Colonic mucosa (tissue), 4 donors: ENCODE measurements around the gene HOXD9. TPM values are rescaled to one million over a fixed set of nuclear protein-coding genes. Genes with fewer than 3 reads are reported as not detected.

Source experiments
- DNase-seq: peaks from one replicate; pipeline ENCODE4 v3.0.0-alpha.2; 2020
- H3K27ac ChIP-seq: fragments of 200-600 bp; one replicate; pipeline ENCODE4 v1.8.0; 2021
- H3K27me3 ChIP-seq: fragments of 200-600 bp; one replicate; pipeline ENCODE4 v1.8.0; 2021
- H3K36me3 ChIP-seq: fragments of 200-600 bp; one replicate; pipeline ENCODE4 v1.8.0; 2021
- H3K4me1 ChIP-seq: fragments of 200-600 bp; one replicate; pipeline ENCODE4 v1.8.0; 2021; ENCODE audit warnings: mild to moderate bottlenecking
- H3K4me3 ChIP-seq: fragments of 200-600 bp; one replicate; pipeline ENCODE4 v1.8.0; 2021
- H3K9ac ChIP-seq, 2 donors: one replicate each; pipeline ENCODE4 v1.7.0; 2013; ENCODE audit warnings: control low read depth in 2 of 2, low read depth in 2 of 2, low read length in 2 of 2
- H3K9me3 ChIP-seq: fragments of 200-600 bp; one replicate; pipeline ENCODE4 v1.8.0; 2021
- intact Hi-C: fragments of 100-400 bp; cut with DNase I; formaldehyde crosslinking; loops from one replicate; pipeline ENCODE4 v1.14.1; 2022
- total RNA-seq, 2 donors: library from RNA; stranded (reverse); fragmentation: NEBNext Ultra II Directional in 1 of 2; extraction: Animal tissue kit (Norgen Biotek cat#: 25700) in 1 of 2; gene quantifications; one replicate each; pipeline ENCODE4 v1.2.1, GENCODE V29; 2021
- TF ChIP-seq, protein P1 (sequence below): fragments of 200-600 bp; IDR thresholded peaks from one replicate; pipeline ENCODE4 v1.8.0; 2022; ENCODE audit warnings: antibody characterized with exemption, mild to moderate bottlenecking
- donor health status: healthy.
- donor health status: DM: no; HTN: no; CAD: no.
- donor health status: DM: no; HTN: no; CAD: no.

Gene HOXD9
- total RNA-seq, 2 donors from 2014 or later = 0.86 to 1.7 TPM

GRCh38 chr2:176170602-176171305 lies 48.2 kb downstream of the HOXD9 start:
- Histone ChIP-seq H3K9me3 (no peaks in the 10 kb centered on the region), H3K4me1 (no peaks in the 10 kb centered on the region), H3K4me3 (no peak overlapping the region), H3K36me3 (no peaks in the 10 kb centered on the region), H3K27me3 (peaks cover 21% of the 10 kb centered on the region), H3K27ac (no peak overlapping the region), H3K9ac (no peak overlapping the region)
- intact Hi-C loops = no loop called here
- TF ChIP-seq, protein P1, sequence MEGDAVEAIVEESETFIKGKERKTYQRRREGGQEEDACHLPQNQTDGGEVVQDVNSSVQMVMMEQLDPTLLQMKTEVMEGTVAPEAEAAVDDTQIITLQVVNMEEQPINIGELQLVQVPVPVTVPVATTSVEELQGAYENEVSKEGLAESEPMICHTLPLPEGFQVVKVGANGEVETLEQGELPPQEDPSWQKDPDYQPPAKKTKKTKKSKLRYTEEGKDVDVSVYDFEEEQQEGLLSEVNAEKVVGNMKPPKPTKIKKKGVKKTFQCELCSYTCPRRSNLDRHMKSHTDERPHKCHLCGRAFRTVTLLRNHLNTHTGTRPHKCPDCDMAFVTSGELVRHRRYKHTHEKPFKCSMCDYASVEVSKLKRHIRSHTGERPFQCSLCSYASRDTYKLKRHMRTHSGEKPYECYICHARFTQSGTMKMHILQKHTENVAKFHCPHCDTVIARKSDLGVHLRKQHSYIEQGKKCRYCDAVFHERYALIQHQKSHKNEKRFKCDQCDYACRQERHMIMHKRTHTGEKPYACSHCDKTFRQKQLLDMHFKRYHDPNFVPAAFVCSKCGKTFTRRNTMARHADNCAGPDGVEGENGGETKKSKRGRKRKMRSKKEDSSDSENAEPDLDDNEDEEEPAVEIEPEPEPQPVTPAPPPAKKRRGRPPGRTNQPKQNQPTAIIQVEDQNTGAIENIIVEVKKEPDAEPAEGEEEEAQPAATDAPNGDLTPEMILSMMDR = no peak
- DNase-seq = no peak

- DNase-seq = no peak
- peaks cover 17% of the 10 kb centered on the region for H3K27me3 ChIP-seq
- H3K9me3 ChIP-seq = no peaks in the 10 kb centered on the region
- no peak overlapping the region for H3K9ac ChIP-seq
- H3K4me1 ChIP-seq = no peaks in the 10 kb centered on the region
- H3K27ac ChIP-seq = no peak overlapping the region
- no peak overlapping the region for H3K4me3 ChIP-seq
- no peaks in the 10 kb centered on the region for H3K36me3 ChIP-seq
- TF ChIP-seq, protein P1 = no peak
- intact Hi-C loops = no loop called here
Observed at GRCh38 chr2:176171351-176172006, 49.0 kb downstream of the HOXD9 start.

DNA sequence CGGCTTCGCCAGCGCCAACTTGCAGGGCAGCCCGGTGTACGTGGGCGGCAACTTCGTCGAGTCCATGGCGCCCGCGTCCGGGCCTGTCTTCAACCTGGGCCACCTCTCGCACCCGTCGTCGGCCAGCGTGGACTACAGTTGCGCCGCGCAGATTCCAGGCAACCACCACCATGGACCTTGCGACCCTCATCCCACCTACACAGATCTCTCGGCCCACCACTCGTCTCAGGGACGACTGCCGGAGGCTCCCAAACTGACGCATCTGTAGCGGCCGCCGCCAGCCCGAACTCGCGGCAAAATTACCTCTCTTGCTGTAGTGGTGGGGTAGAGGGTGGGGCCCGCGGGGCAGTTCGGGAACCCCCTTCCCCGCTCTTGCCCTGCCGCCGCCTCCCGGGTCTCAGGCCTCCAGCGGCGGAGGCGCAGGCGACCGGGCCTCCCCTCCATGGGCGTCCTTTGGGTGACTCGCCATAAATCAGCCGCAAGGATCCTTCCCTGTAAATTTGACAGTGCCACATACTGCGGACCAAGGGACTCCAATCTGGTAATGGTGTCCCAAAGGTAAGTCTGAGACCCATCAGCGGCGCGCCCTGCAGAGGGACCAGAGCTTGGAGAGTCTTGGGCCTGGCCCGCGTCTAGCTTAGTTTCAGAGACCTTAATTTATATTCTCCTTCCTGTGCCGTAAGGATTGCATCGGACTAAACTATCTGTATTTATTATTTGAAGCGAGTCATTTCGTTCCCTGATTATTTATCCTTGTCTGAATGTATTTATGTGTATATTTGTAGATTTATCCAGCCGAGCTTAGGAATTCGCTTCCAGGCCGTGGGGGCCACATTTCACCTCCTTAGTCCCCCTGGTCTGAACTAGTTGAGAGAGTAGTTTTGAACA lies 49.7 kb downstream of the HOXD9 start:
- Histone ChIP-seq H3K27ac (no peak overlapping the region), H3K4me1 (no peaks in the 10 kb centered on the region), H3K27me3 (peaks cover 17% of the 10 kb centered on the region), H3K9me3 (no peaks in the 10 kb centered on the region), H3K36me3 (no peaks in the 10 kb centered on the region), H3K4me3 (no peak overlapping the region), H3K9ac (no peak overlapping the region)
- TF ChIP-seq, protein P1 = no peak
- no peak for DNase-seq
- intact Hi-C loops = no loop called here

DNA sequence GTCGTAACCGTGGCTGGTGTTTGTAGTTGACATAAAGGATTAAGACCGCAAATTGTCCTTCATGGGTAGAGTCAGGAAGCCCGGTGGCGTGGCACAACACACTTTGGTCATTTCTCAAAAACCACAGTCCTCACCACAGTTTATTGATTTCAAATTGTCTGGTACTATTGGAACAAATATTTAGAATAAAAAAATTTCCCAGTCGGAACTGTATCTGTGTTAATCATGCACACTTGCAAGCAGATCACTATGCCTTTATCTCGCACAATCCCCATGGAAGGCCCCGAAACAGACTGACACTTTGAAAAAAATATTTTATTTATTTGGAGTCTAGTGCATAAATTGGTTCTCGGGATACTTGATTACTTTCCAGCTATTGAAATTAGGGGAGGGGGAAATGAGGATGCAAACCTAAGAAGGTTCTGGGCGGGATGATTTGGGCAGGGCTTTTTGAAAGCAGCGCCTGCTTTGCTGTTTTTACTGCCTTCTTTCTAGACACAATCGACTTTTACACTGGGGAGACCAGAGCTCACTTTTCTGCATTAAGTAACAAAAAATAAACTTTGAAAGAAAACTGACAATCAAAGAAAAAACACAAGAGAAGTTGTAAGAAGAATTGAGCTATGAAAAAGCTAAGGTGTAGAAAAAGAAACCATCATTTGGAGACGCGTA lies 50.5 kb downstream of the HOXD9 start:
- Histone ChIP-seq H3K4me1 (no peaks in the 10 kb centered on the region), H3K9me3 (no peaks in the 10 kb centered on the region), H3K9ac (no peak overlapping the region), H3K27ac (no peak overlapping the region), H3K36me3 (no peaks in the 10 kb centered on the region), H3K27me3 (peaks cover 17% of the 10 kb centered on the region), H3K4me3 (no peak overlapping the region)
- TF ChIP-seq, protein P1 = no peak
- intact Hi-C loops = no loop called here
- DNase-seq = no peak
